Small intestine (tissue), 7 donors: ENCODE results near the gene SSH2. TPM values are rescaled to one million over a fixed set of nuclear protein-coding genes. Genes with fewer than 3 reads are reported as not detected.
A peak's percentile ranks its signal among the peaks of the same experiment; 100 is the strongest.

ENCODE experiments used
- DNase-seq, 2 donors: peaks; one replicate each; pipeline versions ENCODE4 v3.0.0 to v3.0.0-alpha.2; 2013
- FAIRE-seq: peaks from 2 replicates; lab custom pipeline; 2012; peaks lifted over from hg19 to GRCh38; lab: Jason Lieb, UNC
- H3K27ac ChIP-seq, 3 donors: one replicate each; pipeline ENCODE4 v1.5.1; 2013; ENCODE audit warnings: low read length in 2 of 3, mild to moderate bottlenecking in 2 of 3, control low read depth in 1 of 3, inconsistent platforms in 1 of 3, low read depth in 1 of 3, moderate library complexity in 1 of 3
- H3K27me3 ChIP-seq, 3 donors: one replicate each; pipeline ENCODE4 v1.6.1; 2013; ENCODE audit warnings: low read length in 3 of 3, inconsistent platforms in 1 of 3; ENCODE audit not compliant: control insufficient read depth in 3 of 3, insufficient read depth in 3 of 3
- H3K36me3 ChIP-seq, 3 donors: one replicate each; pipeline ENCODE4 v1.6.1; 2013; ENCODE audit warnings: low read length in 3 of 3, inconsistent platforms in 1 of 3, low read depth in 1 of 3, mild to moderate bottlenecking in 1 of 3, moderate library complexity in 1 of 3; ENCODE audit not compliant: control insufficient read depth in 3 of 3, insufficient read depth in 2 of 3
- H3K4me1 ChIP-seq, 3 donors: one replicate each; pipeline ENCODE4 v1.6.1; 2013; ENCODE audit warnings: low read length in 2 of 3, inconsistent platforms in 1 of 3, low read depth in 1 of 3, mild to moderate bottlenecking in 1 of 3, moderate library complexity in 1 of 3; ENCODE audit not compliant: control insufficient read depth in 3 of 3, insufficient read depth in 2 of 3
- H3K4me3 ChIP-seq, 3 donors: one replicate each; pipeline ENCODE4 v1.5.1; 2013; ENCODE audit warnings: low read length in 3 of 3, control low read depth in 1 of 3, inconsistent platforms in 1 of 3, low read depth in 1 of 3, mild to moderate bottlenecking in 1 of 3, moderate library complexity in 1 of 3
- H3K9me3 ChIP-seq, 2 donors: one replicate each; pipeline ENCODE4 v1.6.1; 2013; ENCODE audit warnings: low read depth in 1 of 2, low read length in 1 of 2; ENCODE audit not compliant: control insufficient read depth in 2 of 2, insufficient read depth in 1 of 2
- WGBS, 3 donors: extraction: QIAGEN DNeasy Blood & Tissue Kit; methylation state at CpG; one replicate each; pipeline ENCODE4 v1.1.7; 2013; 5-methylcytosine and 5-hydroxymethylcytosine counted together
- polyA plus RNA-seq, 4 donors: library from polyadenylated mRNA; stranded (reverse) in 3 of 4; unstranded in 1 of 4; fragments of 200-250 nt in 3 of 4; fragments of 120-200 nt in 1 of 4; gene quantifications; one replicate each; pipeline versions ENCODE4 v1.2.1 to v1.2.3, GENCODE V29; 2013
- donor health status: healthy with polysubstance abuse.
- donor health status: control.
- donor health status: control.
- donor health status: Bipolar disorder and iron deficiency.
- donor health status: healthy.

The SSH2 gene
- polyA plus RNA-seq, 4 donors = 11.6 to 18.9 (median 13.6) TPM

GRCh38 chr17:29742210-29742513 lies 187.9 kb downstream of the SSH2 start:
- Histone ChIP-seq H3K4me3 (no peak overlapping the region), H3K36me3 (no peaks in the 10 kb centered on the region), H3K4me1 (peaks cover 2 to 18% (median 8%) of the 10 kb centered on the region in 3 donors), H3K27me3 (no peaks in the 10 kb centered on the region), H3K27ac (no peak overlapping the region), H3K9me3 (no peaks in the 10 kb centered on the region)
- no peak for DNase-seq
- 19 to 66% (median 43%) methylated on average over 3 of the region's 3 CpGs for WGBS, 3 donors
- no peak for FAIRE-seq

- Histone ChIP-seq H3K4me1 (peaks cover 2 to 15% (median 8%) of the 10 kb centered on the region in 3 donors), H3K36me3 (peaks cover 0 to 3% (median 0%) of the 10 kb centered on the region in 3 donors), H3K4me3 (no peak overlapping the region), H3K27ac (peak overlapping the region in 1 of 3 donors; percentile 32), H3K27me3 (no peaks in the 10 kb centered on the region), H3K9me3 (no peaks in the 10 kb centered on the region)
- FAIRE-seq (no peak), DNase-seq (no peak)
- WGBS, 3 donors = 38 to 61% (median 52%) methylated on average over 4 of the region's 4 CpGs
These were observed 190.0 kb downstream of the SSH2 start for GRCh38 chr17:29740017-29740416.

DNA sequence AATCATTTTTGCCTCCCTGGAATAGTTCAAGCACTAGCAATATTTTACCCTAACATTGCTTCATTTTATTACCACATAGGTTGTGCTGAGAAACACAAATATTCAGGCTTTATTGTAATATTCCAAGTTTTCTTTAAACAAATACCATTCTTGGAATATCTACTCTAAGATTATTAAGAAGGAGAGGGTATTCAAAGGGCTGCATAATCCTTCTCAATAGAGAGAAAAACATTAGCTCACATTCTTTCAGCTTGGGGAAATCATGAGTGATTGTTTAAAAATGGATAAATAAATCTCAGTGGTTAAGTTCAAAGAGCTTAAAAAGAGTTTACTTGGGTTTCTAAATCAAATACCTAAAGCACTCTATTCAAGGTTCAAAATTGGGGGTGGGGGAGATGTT lies 195.4 kb downstream of the SSH2 start:
- DNase-seq (no peak), FAIRE-seq (no peak)
- H3K9me3 ChIP-seq = no peaks in the 10 kb centered on the region
- H3K4me3 ChIP-seq = no peak overlapping the region
- H3K27me3 ChIP-seq = no peaks in the 10 kb centered on the region
- H3K27ac ChIP-seq = no peak overlapping the region
- H3K36me3 ChIP-seq = peaks cover 0 to 6% (median 0%) of the 10 kb centered on the region in 3 donors
- H3K4me1 ChIP-seq = peaks cover 0 to under 1% (median 0%) of the 10 kb centered on the region in 3 donors

DNA sequence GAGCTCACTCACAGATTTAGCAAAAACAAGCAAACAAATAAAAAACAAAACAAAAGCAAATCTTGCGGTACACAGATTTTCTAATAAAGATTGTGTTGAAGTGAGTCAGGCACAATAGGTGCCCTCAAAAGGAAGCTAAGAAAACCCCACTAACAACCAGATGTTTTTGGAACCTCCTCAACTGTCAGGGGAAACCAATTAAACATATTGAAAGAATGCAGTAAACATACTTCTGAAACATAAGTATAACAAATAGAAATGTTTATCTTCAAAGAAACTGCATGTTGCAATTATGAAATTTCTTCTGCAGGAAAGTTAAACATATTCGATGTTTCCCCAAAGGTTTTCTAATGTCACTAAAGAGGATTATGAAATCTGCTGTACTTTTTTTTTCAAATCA lies 196.9 kb downstream of the SSH2 start:
- no peak for DNase-seq
- FAIRE-seq = peak; percentile 75
- H3K27me3 ChIP-seq = no peaks in the 10 kb centered on the region

GRCh38 chr17:29732613-29733012 lies 197.4 kb downstream of the SSH2 start:
- no peak for DNase-seq
- no peak for FAIRE-seq
- Histone ChIP-seq H3K4me1 (no peaks in the 10 kb centered on the region), H3K4me3 (no peak overlapping the region), H3K27ac (no peak overlapping the region), H3K36me3 (peaks cover 0 to 6% (median 0%) of the 10 kb centered on the region in 3 donors), H3K9me3 (no peaks in the 10 kb centered on the region), H3K27me3 (no peaks in the 10 kb centered on the region)
- 74 to 95% (median 93%) methylated on average over 5 of the region's 5 CpGs for WGBS, 3 donors

More for the DNA sequence above, 196.9 kb downstream of the SSH2 start:
- 59 to 89% (median 72%) methylated on average over 2 of the region's 2 CpGs for WGBS, 3 donors
- Histone ChIP-seq H3K4me1 (no peaks in the 10 kb centered on the region), H3K4me3 (no peak overlapping the region), H3K9me3 (no peaks in the 10 kb centered on the region), H3K36me3 (peaks cover 0 to 6% (median 0%) of the 10 kb centered on the region in 3 donors), H3K27ac (no peak overlapping the region)

GRCh38 chr17:29732209-29732608 lies 197.8 kb downstream of the SSH2 start:
- H3K4me3 ChIP-seq = no peak overlapping the region
- peaks cover 0 to 6% (median 0%) of the 10 kb centered on the region in 3 donors for H3K36me3 ChIP-seq
- H3K27ac ChIP-seq = no peak overlapping the region
- H3K9me3 ChIP-seq = no peaks in the 10 kb centered on the region
- WGBS, 3 donors = 84 to 95% (median 89%) methylated on average over 1 of the region's 1 CpG
- no peaks in the 10 kb centered on the region for H3K4me1 ChIP-seq
- DNase-seq (no peak), FAIRE-seq (no peak)
- no peaks in the 10 kb centered on the region for H3K27me3 ChIP-seq

DNA sequence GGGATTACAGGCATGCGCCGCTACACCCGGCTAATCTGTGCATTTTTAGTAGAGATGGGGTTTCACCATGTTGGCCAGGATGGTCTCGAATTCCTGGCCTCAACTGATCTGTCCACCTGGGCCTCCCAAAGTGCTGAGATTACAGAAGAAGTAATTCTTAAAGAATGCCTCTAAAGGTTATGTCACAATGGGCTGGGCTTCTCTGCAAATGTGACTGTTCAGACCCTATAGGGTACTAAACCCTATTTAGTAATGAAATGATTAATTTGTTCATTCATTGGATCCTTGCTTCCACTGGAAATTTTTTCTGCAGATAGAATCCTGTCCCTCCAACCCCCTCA lies 198.5 kb downstream of the SSH2 start:
- 95 to 97% (median 96%) methylated on average over 4 of the region's 4 CpGs for WGBS, 3 donors
- peaks cover 0 to 6% (median 0%) of the 10 kb centered on the region in 3 donors for H3K36me3 ChIP-seq
- no peak overlapping the region for H3K27ac ChIP-seq
- DNase-seq = no peak
- H3K9me3 ChIP-seq = no peaks in the 10 kb centered on the region
- H3K4me1 ChIP-seq = no peaks in the 10 kb centered on the region
- FAIRE-seq = no peak
- no peak overlapping the region for H3K4me3 ChIP-seq
- no peaks in the 10 kb centered on the region for H3K27me3 ChIP-seq

DNA sequence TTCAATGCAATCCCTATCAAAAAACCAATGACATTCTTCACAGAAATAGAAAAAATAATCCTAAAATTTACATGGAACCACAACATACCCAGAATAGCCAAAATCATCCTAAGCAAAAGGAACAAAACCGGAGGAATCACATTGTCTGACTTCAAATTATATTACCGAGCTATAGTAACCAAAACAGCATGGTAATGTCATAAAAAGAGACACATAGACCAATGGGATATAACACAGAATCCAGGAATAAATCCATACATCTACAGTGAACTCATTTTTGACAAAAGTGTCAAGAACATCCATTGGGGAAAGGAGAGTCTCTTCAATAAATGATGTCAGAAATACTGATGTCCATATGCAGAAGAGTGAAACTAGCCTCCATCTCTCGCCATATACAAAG lies 201.5 kb downstream of the SSH2 start:
- H3K27ac ChIP-seq = no peak overlapping the region
- H3K36me3 ChIP-seq = peaks cover 0 to 3% (median 0%) of the 10 kb centered on the region in 3 donors
- H3K4me1 ChIP-seq = peaks cover 0 to 2% (median 0%) of the 10 kb centered on the region in 3 donors
- 97 to 99% (median 97%) methylated on average over 3 of the region's 3 CpGs for whole genome bisulfite sequencing, 3 donors
- DNase-seq (no peak), FAIRE-seq (no peak)
- H3K9me3 ChIP-seq = no peaks in the 10 kb centered on the region
- H3K4me3 ChIP-seq = no peak overlapping the region
- H3K27me3 ChIP-seq = no peaks in the 10 kb centered on the region

- peaks cover 0 to 4% (median 0%) of the 10 kb centered on the region in 3 donors for H3K4me1 ChIP-seq
- H3K27me3 ChIP-seq = no peaks in the 10 kb centered on the region
- no peaks in the 10 kb centered on the region for H3K9me3 ChIP-seq
- WGBS, 3 donors = 28 to 60% (median 51%) methylated on average over 2 of the region's 2 CpGs
- no peak overlapping the region for H3K4me3 ChIP-seq
- DNase-seq (peak in 1 of 2 donors; percentile 29), FAIRE-seq (no peak)
- H3K36me3 ChIP-seq = peaks cover 0 to 3% (median 0%) of the 10 kb centered on the region in 3 donors
- H3K27ac ChIP-seq = peak overlapping the region in 1 of 3 donors; percentile 53
These were observed 203.2 kb downstream of the SSH2 start for GRCh38 chr17:29726715-29727252.
